Activated CD4-positive, alpha-beta T cell treated with anti-CD3 and anti-CD28 coated beads, Interleukin-2, amount 50 U/mL, for 48 hours (primary cell): ENCODE data around the gene IPCEF1.

Source experiments
- DNase-seq, 2 experiments: peaks; one replicate each; pipeline ENCODE4 v3.0.0-alpha.2; 2020

Gene IPCEF1

GRCh38 chr6:154292066-154292465, 64.5 kb downstream of the IPCEF1 start:
- no peak for DNase-seq

- no peak for DNase-seq
Measured at GRCh38 chr6:154289818-154290508, 66.6 kb downstream of the IPCEF1 start.

- DNase-seq: no peak
Measured at GRCh38 chr6:154285826-154286225, 70.8 kb downstream of the IPCEF1 start.

GRCh38 chr6:154284313-154284853, 72.2 kb downstream of the IPCEF1 start:
- DNase-seq: no peak

- no peak for DNase-seq
Measured at GRCh38 chr6:154280521-154280920, 76.1 kb downstream of the IPCEF1 start.

GRCh38 chr6:154277629-154278017, 79.0 kb downstream of the IPCEF1 start:
- peak; percentile 23 to 39 for DNase-seq

GRCh38 chr6:154276810-154277628, 79.6 kb downstream of the IPCEF1 start:
- DNase-seq: no peak

GRCh38 chr6:154274168-154274567, 82.4 kb downstream of the IPCEF1 start:
- DNase-seq: no peak

GRCh38 chr6:154268486-154268885, 88.1 kb downstream of the IPCEF1 start:
- DNase-seq: no peak

GRCh38 chr6:154267508-154268106, 89.0 kb downstream of the IPCEF1 start:
- no peak for DNase-seq

- DNase-seq: no peak
Measured at GRCh38 chr6:154266560-154267099, 90.0 kb downstream of the IPCEF1 start.

- DNase-seq: no peak
Measured at GRCh38 chr6:154261688-154262397, 94.8 kb downstream of the IPCEF1 start.

GRCh38 chr6:154258064-154258757, 98.4 kb downstream of the IPCEF1 start:
- no peak for DNase-seq

GRCh38 chr6:154257067-154257466, 99.5 kb downstream of the IPCEF1 start:
- no peak for DNase-seq

GRCh38 chr6:154252678-154253077, 103.9 kb downstream of the IPCEF1 start:
- DNase-seq: no peak

- DNase-seq: no peak
Measured at GRCh38 chr6:154251116-154251515, 105.5 kb downstream of the IPCEF1 start.

GRCh38 chr6:154249499-154250298, 106.9 kb downstream of the IPCEF1 start:
- DNase-seq: no peak

GRCh38 chr6:154247119-154247861, 109.3 kb downstream of the IPCEF1 start:
- DNase-seq: no peak

GRCh38 chr6:154246723-154247118, 109.9 kb downstream of the IPCEF1 start:
- no peak for DNase-seq

GRCh38 chr6:154245506-154245905, 111.1 kb downstream of the IPCEF1 start:
- no peak for DNase-seq
